Endodermal cell (in vitro differentiated cells): ENCODE data around the gene FN1. TPM values are rescaled to one million over a fixed set of nuclear protein-coding genes. Genes with fewer than 3 reads are reported as not detected.

Experiments used
- DNase-seq: peaks from one replicate; pipeline ENCODE4 v3.0.0-alpha.2; 2017
- H3K27ac ChIP-seq: 2 replicates; pipeline ENCODE4 v1.5.1; 2013; ENCODE audit warnings: mild to moderate bottlenecking, low read depth, low read length, moderate library complexity
- H3K27me3 ChIP-seq: 2 replicates; pipeline ENCODE4 v1.6.1; 2013; ENCODE audit warnings: mild to moderate bottlenecking, low read length, moderate library complexity; ENCODE audit not compliant: insufficient read depth, control insufficient read depth, poor library complexity, severe bottlenecking
- H3K36me3 ChIP-seq: 2 replicates; pipeline ENCODE4 v1.7.0; 2013; ENCODE audit warnings: mild to moderate bottlenecking, low read length, moderate library complexity; ENCODE audit not compliant: control insufficient read depth, insufficient read depth
- H3K4me1 ChIP-seq: one replicate; pipeline ENCODE4 v1.7.0; 2013; ENCODE audit warnings: low read length; ENCODE audit not compliant: control insufficient read depth, insufficient read depth
- H3K4me3 ChIP-seq: 2 replicates; pipeline ENCODE4 v1.5.1; 2013; ENCODE audit warnings: mild to moderate bottlenecking, low read length, moderate library complexity
- H3K9ac ChIP-seq: 2 replicates; pipeline ENCODE4 v1.6.1; 2013; ENCODE audit warnings: mild to moderate bottlenecking, low read length, moderate library complexity; ENCODE audit not compliant: poor library complexity, severe bottlenecking; ENCODE audit errors: extremely low read depth
- H3K9me3 ChIP-seq: 2 replicates; pipeline ENCODE4 v1.6.1; 2013; ENCODE audit warnings: mild to moderate bottlenecking, low read length, moderate library complexity; ENCODE audit not compliant: control insufficient read depth
- H3K27ac Mint-ChIP-seq: 2 replicates; pipeline ENCODE4 v1.8.0; 2020; ENCODE audit warnings: mixed read lengths
- H3K27me3 Mint-ChIP-seq: 2 replicates; pipeline ENCODE4 v1.8.0; 2021; ENCODE audit warnings: mild to moderate bottlenecking, mixed read lengths; ENCODE audit not compliant: insufficient read depth
- H3K36me3 Mint-ChIP-seq: 2 replicates; pipeline ENCODE4 v1.8.0; 2020; ENCODE audit warnings: low read depth, mixed read lengths
- H3K4me1 Mint-ChIP-seq: 2 replicates; pipeline ENCODE4 v1.8.0; 2020; ENCODE audit warnings: mixed read lengths
- H3K4me3 Mint-ChIP-seq: 2 replicates; pipeline ENCODE4 v1.8.0; 2020; ENCODE audit warnings: mild to moderate bottlenecking, moderate library complexity, mixed read lengths
- H3K9me3 Mint-ChIP-seq: 2 replicates; pipeline ENCODE4 v1.8.0; 2020; ENCODE audit warnings: mild to moderate bottlenecking, mixed read lengths
- WGBS, 2 experiments: methylation state at CpG; one replicate each; pipeline versions ENCODE4 v1.1.5 to v1.1.7; 2013; ENCODE audit warnings: missing lambda C conversion rate in 2 of 2, mixed read lengths in 1 of 2; ENCODE audit not compliant: insufficient coverage in 1 of 2, insufficient read length in 1 of 2; 5-methylcytosine and 5-hydroxymethylcytosine counted together
- long read RNA-seq, 4 experiments: library from polyadenylated mRNA in 2 of 4; library from RNA in 1 of 4; library from capped mRNA in 1 of 4; stranded (forward) in 3 of 4; unstranded in 1 of 4; transcript quantifications; one replicate each; pipeline ENCODE4 v2.0.0, GENCODE V29; 2020 to 2021; ENCODE audit warnings: inconsistent platforms in 1 of 4
- polyA plus RNA-seq, 2 experiments: library from polyadenylated mRNA; stranded (reverse); fragments of 50-300 nt; gene quantifications; one replicate each; pipeline ENCODE4 v1.2.3, GENCODE V29; 2013
- total RNA-seq, 2 donors: library from RNA; stranded (reverse); fragmentation: NEBNext Ultra II Directional in 1 of 2; extraction: Animal tissue kit (Norgen Biotek cat#: 25700) in 1 of 2; gene quantifications; 2 replicates in 1 of 2; 3 replicates in 1 of 2; pipeline ENCODE4 v1.2.1, GENCODE V29; 2021
- TF ChIP-seq, protein P1 (sequence below): fragments of 200-600 bp; sonication (generic); conservative IDR thresholded peaks from 2 replicates; pipeline ENCODE4 v1.5.0; 2021; ENCODE audit warnings: antibody characterized with exemption, mild to moderate bottlenecking

Gene FN1
- total RNA-seq = 1,000 to 10,000 TPM; 2,721 to 2,960 TPM
- polyA plus RNA-seq (2013, experiment 1 of 2) = 374 TPM
- polyA plus RNA-seq (2013, experiment 2 of 2) = 340 TPM
- long read RNA-seq, experiment 1, full-length matches to known transcripts = 132 of 826 reads
- long read RNA-seq, experiment 1, partial matches to known transcripts = 578 of 826 reads
- long read RNA-seq, experiment 1, other reads (novel, unspliced or antisense) = 116 of 826 reads
- long read RNA-seq, experiment 2, full-length matches to known transcripts = 1,503 of 2,996 reads
- long read RNA-seq, experiment 2, partial matches to known transcripts = 1,163 of 2,996 reads
- long read RNA-seq, experiment 2, other reads (novel, unspliced or antisense) = 330 of 2,996 reads
- long read RNA-seq, experiment 3, full-length matches to known transcripts = 394 of 2,206 reads
- long read RNA-seq, experiment 3, partial matches to known transcripts = 1,640 of 2,206 reads
- long read RNA-seq, experiment 3, other reads (novel, unspliced or antisense) = 172 of 2,206 reads
- long read RNA-seq, experiment 4, partial matches to known transcripts = 12 of 40 reads
- long read RNA-seq, experiment 4, other reads (novel, unspliced or antisense) = 25 of 40 reads

DNA sequence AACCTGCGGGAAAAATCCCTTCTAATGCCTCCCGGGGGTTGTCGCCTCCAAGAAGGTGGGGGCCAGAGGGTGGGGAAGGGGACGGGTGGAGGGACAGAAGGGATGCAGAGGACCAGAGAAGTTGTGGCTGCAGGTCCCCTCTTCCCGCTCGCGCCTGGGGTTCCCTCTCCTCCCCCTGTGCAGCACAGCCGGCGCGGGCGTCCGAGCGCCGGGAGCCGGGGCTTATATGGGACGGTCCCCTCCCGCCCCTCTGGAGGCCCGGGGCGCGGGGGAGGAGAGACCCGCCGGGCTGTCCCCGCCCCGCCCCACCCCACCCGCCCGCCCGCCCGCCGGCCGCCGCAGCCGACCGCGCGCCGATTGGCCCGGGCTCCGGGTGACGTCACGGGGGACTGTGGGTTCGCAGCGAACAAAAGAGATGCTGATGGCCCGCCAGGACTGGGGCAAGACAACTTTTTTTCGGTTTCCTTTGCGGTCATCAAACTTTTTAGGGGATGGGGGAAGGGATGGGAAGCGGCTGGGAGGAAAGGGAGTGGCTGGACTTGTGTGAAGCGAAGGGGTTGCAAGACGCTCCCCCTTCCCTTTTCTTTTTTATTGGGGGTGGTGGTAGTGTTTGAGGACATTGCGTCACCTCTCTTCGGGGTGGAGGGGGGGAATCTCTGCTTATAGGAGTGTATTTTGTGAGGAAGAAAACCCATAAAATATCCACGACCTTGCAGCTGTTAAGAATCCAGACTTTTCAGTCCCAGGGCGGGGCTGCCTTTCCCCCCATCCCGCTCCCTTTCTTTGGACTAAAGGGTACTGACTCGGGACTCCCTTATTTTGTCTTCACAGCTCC lies at the start of gene FN1:
FN1 (minus strand) TSS at position 199 of the 835 bp plus-strand sequence. CDS start 266 bp downstream, outside the sequence.
- Histone ChIP-seq H3K9me3 (no peaks in the 10 kb centered on the region), H3K4me1 (peaks cover 9% of the 10 kb centered on the region), H3K27me3 (no peaks in the 10 kb centered on the region), H3K27ac (peak within 1 kb of the TSS; percentile 93), H3K4me3 (peak within 1 kb of the TSS; percentile 93), H3K9ac (peak within 1 kb of the TSS; percentile 91), H3K36me3 (peaks cover 25% of the 10 kb centered on the region)
- WGBS, 2 experiments = 0% methylated on average over 3 to 43 of the region's 54 CpGs
- peaks cover 56% of the 10 kb centered on the region for H3K4me1 Mint-ChIP-seq
- H3K27me3 Mint-ChIP-seq = no peaks in the 10 kb centered on the region
- H3K36me3 Mint-ChIP-seq = peaks cover 43% of the 10 kb centered on the region
- TF ChIP-seq, protein P1, sequence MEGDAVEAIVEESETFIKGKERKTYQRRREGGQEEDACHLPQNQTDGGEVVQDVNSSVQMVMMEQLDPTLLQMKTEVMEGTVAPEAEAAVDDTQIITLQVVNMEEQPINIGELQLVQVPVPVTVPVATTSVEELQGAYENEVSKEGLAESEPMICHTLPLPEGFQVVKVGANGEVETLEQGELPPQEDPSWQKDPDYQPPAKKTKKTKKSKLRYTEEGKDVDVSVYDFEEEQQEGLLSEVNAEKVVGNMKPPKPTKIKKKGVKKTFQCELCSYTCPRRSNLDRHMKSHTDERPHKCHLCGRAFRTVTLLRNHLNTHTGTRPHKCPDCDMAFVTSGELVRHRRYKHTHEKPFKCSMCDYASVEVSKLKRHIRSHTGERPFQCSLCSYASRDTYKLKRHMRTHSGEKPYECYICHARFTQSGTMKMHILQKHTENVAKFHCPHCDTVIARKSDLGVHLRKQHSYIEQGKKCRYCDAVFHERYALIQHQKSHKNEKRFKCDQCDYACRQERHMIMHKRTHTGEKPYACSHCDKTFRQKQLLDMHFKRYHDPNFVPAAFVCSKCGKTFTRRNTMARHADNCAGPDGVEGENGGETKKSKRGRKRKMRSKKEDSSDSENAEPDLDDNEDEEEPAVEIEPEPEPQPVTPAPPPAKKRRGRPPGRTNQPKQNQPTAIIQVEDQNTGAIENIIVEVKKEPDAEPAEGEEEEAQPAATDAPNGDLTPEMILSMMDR = no peak
- H3K9me3 Mint-ChIP-seq = no peaks in the 10 kb centered on the region
- peak within 1 kb of the TSS; percentile 98 for H3K27ac Mint-ChIP-seq
- peak; percentile 97 for DNase-seq
- peak within 1 kb of the TSS; percentile 97 for H3K4me3 Mint-ChIP-seq

DNA sequence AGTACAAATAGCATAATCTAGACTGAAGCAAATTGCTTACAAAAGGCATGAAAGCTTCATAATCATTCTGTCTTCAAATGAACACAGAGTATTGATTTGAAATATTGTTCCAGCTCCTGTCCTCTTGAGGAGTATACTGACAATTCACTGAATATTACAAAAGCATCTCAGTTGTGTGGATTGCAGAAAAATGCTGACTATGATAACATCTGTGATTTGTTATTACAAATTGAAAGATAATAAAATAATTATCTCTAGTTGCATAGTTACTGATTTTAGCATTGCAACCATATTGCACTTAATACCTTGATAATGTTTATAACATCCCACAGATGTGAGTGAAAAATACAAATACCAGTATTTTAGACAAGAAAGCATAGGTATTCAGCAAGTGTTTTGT lies 49.2 kb upstream of the FN1 start:
- Mint-ChIP-seq H3K9me3 (peaks cover 6% of the 10 kb centered on the region), H3K36me3 (no peaks in the 10 kb centered on the region), H3K27me3 (no peaks in the 10 kb centered on the region), H3K4me3 (no peak overlapping the region), H3K27ac (no peak overlapping the region), H3K4me1 (peaks cover 18% of the 10 kb centered on the region)
- Histone ChIP-seq H3K9ac (no peak overlapping the region), H3K4me3 (no peak overlapping the region), H3K9me3 (no peaks in the 10 kb centered on the region), H3K27me3 (no peaks in the 10 kb centered on the region), H3K4me1 (no peaks in the 10 kb centered on the region), H3K27ac (no peak overlapping the region), H3K36me3 (no peaks in the 10 kb centered on the region)
- no peak for DNase-seq
- TF ChIP-seq, protein P1 = no peak

DNA sequence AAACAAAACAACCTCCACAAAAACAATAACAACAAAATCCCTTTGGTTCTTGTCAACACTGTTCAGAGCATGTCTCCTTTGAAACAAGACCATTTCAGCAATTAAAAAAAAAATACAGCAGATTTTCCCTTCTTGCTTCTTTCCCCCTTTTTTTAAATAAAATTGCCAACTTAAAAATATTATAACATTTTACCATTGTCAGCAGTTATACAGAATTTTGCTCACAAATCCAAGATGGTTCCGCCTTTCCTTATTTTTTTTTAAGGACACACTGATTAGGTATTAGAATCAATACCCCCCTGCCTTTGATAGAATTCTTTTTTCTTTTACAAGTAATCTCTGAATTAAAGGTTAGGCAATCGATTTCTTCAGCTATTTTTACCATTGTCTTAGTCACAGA lies 48.7 kb upstream of the FN1 start:
- Histone ChIP-seq H3K4me1 (no peaks in the 10 kb centered on the region), H3K27ac (no peak overlapping the region), H3K9me3 (no peaks in the 10 kb centered on the region), H3K36me3 (no peaks in the 10 kb centered on the region), H3K4me3 (no peak overlapping the region), H3K27me3 (no peaks in the 10 kb centered on the region), H3K9ac (no peak overlapping the region)
- Mint-ChIP-seq H3K4me3 (no peak overlapping the region), H3K4me1 (peaks cover 23% of the 10 kb centered on the region), H3K9me3 (peaks cover 6% of the 10 kb centered on the region), H3K27ac (no peak overlapping the region), H3K36me3 (no peaks in the 10 kb centered on the region), H3K27me3 (no peaks in the 10 kb centered on the region)
- TF ChIP-seq, protein P1 = no peak
- DNase-seq = no peak
- 91% methylated on average over 2 of the region's 2 CpGs; no CpG with 5 or more reads in 1 of the 2 experiments for WGBS, 2 experiments
